Heart left ventricle (tissue), 16 donors: ENCODE results near the gene DHCR24. TPM values are rescaled to one million over a fixed set of nuclear protein-coding genes. Genes with fewer than 3 reads are reported as not detected.

Experiments used
- ATAC-seq, 4 donors: fragments of 200-7000 bp; cut with Tn5 transposase; one replicate each; pipeline ENCODE4 v1.9.1; 2020 to 2022; ENCODE audit warnings: moderate library complexity in 4 of 4, mild to moderate bottlenecking in 3 of 4, moderate number of reproducible peaks in 1 of 4
- DNase-seq, 5 donors: peaks; one replicate each; pipeline ENCODE4 v3.0.0-alpha.2; 2020
- H3K27ac ChIP-seq, 12 donors: fragments of 200-600 bp; sonication (generic) in 4 of 12; one replicate each; pipeline versions ENCODE4 v1.5.0 to v1.8.0; 2016 to 2022; ENCODE audit warnings: mild to moderate bottlenecking in 2 of 12
- H3K27me3 ChIP-seq, 9 donors: fragments of 200-600 bp; sonication (generic) in 2 of 9; one replicate each; pipeline versions ENCODE4 v1.5.1 to v1.8.0; 2016 to 2022; ENCODE audit warnings: mild to moderate bottlenecking in 3 of 9
- H3K36me3 ChIP-seq, 9 donors: fragments of 200-600 bp; sonication (generic) in 2 of 9; one replicate each; pipeline versions ENCODE4 v1.5.0 to v1.8.0; 2018 to 2022; ENCODE audit warnings: mild to moderate bottlenecking in 2 of 9
- H3K4me1 ChIP-seq, 12 donors: fragments of 200-600 bp; sonication (generic) in 4 of 12; one replicate each; pipeline versions ENCODE4 v1.5.0 to v1.8.0; 2016 to 2022; ENCODE audit warnings: mild to moderate bottlenecking in 3 of 12
- H3K4me3 ChIP-seq, 12 donors: fragments of 200-600 bp; sonication (generic) in 4 of 12; one replicate each; pipeline versions ENCODE4 v1.5.0 to v1.8.0; 2017 to 2022; ENCODE audit warnings: mild to moderate bottlenecking in 9 of 12, moderate library complexity in 4 of 12
- H3K9me3 ChIP-seq, 12 donors: fragments of 200-600 bp; sonication (generic) in 4 of 12; one replicate each; pipeline versions ENCODE4 v1.5.0 to v1.8.0; 2016 to 2022; ENCODE audit warnings: mild to moderate bottlenecking in 1 of 12
- CTCF ChIP-seq, 12 donors: fragments of 200-600 bp; sonication (generic) in 4 of 12; IDR thresholded peaks; one replicate each; pipeline versions ENCODE4 v1.5.0 to v1.8.0; 2018 to 2022; ENCODE audit warnings: antibody characterized with exemption in 12 of 12, mild to moderate bottlenecking in 5 of 12
- POLR2A ChIP-seq, 2 donors: fragments of 450-650 bp; IDR thresholded peaks; one replicate each; pipeline ENCODE4 v1.6.1; 2017; ENCODE audit warnings: antibody characterized with exemption in 2 of 2, mild to moderate bottlenecking in 2 of 2, moderate library complexity in 2 of 2
- WGBS, 4 donors: extraction: QIAGEN DNeasy Blood & Tissue Kit in 2 of 4; methylation state at CpG; one replicate each; pipeline versions ENCODE4 v1.1.5 to v1.1.7; 2013 to 2018; 5-methylcytosine and 5-hydroxymethylcytosine counted together
- intact Hi-C, 10 donors: fragments of 100-400 bp; cut with DNase I; formaldehyde crosslinking; loops; one replicate each; pipeline versions ENCODE4 v1.11.1 to v1.14.2; 2022
- polyA plus RNA-seq, 2 donors: library from polyadenylated mRNA; stranded (reverse); fragments of 200-250 nt; gene quantifications; one replicate each; pipeline ENCODE4 v1.2.3, GENCODE V29; 2013
- total RNA-seq, 9 donors: library from RNA; depleted of rRNA in 2 of 9; stranded (reverse); fragments of >200 nt in 2 of 9; fragmentation: NEBNext Ultra II Directional in 3 of 9; extraction: Animal tissue kit (Norgen Biotek cat#: 25700) in 3 of 9; gene quantifications; one replicate each; pipeline versions ENCODE4 v1.1.0 to v1.2.4, GENCODE V29; 2016 to 2023
- donor health status: ischemic (EF 13 %, LVEDD 7.1; RV severe dilation, severe dysfunction).
- donor health status: healthy with polysubstance abuse.
- donor health status: DM: no; HTN: yes; CAD: no.
- donor health status: DM: no; HTN: no; CAD: no.
- donor health status: ischemic (EF 25% LVEDD 6.9; RV normal size, moderate dysfunction).
- donor health status: ischemic (EF 25% LVEDD 5.7; RV mildly dilated, moderate dysfunction).
- donor health status: healthy.
- donor health status: DM: yes; HTN: yes; CAD: no.
- donor health status: ischemic (EF 35%, LVEDD 5.7; RV mildly dilated, moderate dysfunction).
- donor health status: nonischemic (EF 11% LVEDD 7.7; RV severe dilation, severe dysfunction).
- donor health status: DM: yes; HTN: yes; CAD: no.
- donor health status: PGD.
- donor health status: ischemic (EF 29% LVEDD 5.4; RV normal size, mild dysfunction).
- donor health status: nonischemic (EF 23%, LVEDD 6.1; RV moderate dilation, normal function).

DHCR24 gene
- total and polyA plus RNA-seq, 11 donors = 5.3 to 109 (median 25.4) TPM

GRCh38 chr1:54811739-54812655 is 75.0 kb downstream of the DHCR24 start:
- H3K27ac ChIP-seq = no peak overlapping the region
- H3K4me3 ChIP-seq = no peak overlapping the region
- intact Hi-C loops = loop anchor here in 7 of 10 donors (2.0 to 10.0 kb wide), 7 partner anchors 137 to 951 kb away; no protein-coding TSS in a partner anchor
- H3K27me3 ChIP-seq = no peaks in the 10 kb centered on the region
- ATAC-seq (no peak), DNase-seq (no peak)
- H3K4me1 ChIP-seq = no peaks in the 10 kb centered on the region
- TF ChIP-seq CTCF (IDR thresholded peaks at IDR 0.05) (no peak), POLR2A (IDR thresholded peaks at IDR 0.05) (no peak)
- H3K9me3 ChIP-seq = no peaks in the 10 kb centered on the region
- H3K36me3 ChIP-seq = no peaks in the 10 kb centered on the region
- whole genome bisulfite sequencing, 4 donors = 80 to 89% (median 84%) methylated on average over 14 to 18 of the region's 18 CpGs

- DNase-seq (no peak), ATAC-seq (no peak)
- no peaks in the 10 kb centered on the region for H3K9me3 ChIP-seq
- no peak overlapping the region for H3K4me3 ChIP-seq
- intact Hi-C loops = loop anchor here in 7 of 10 donors (2.0 to 10.0 kb wide), 7 partner anchors 136 to 950 kb away; no protein-coding TSS in a partner anchor
- H3K27ac ChIP-seq = no peak overlapping the region
- no peak for TF ChIP-seq POLR2A (IDR thresholded peaks at IDR 0.05)
- TF ChIP-seq CTCF (IDR thresholded peaks at IDR 0.05) = no peak
- no peaks in the 10 kb centered on the region for H3K36me3 ChIP-seq
- no peaks in the 10 kb centered on the region for H3K4me1 ChIP-seq
- peaks cover 0 to under 1% (median 0%) of the 10 kb centered on the region in 9 donors for H3K27me3 ChIP-seq
- WGBS, 4 donors = 79 to 87% (median 82%) methylated on average over 5 of the region's 5 CpGs
These were observed 75.9 kb downstream of the DHCR24 start for GRCh38 chr1:54811066-54811465.

- Histone ChIP-seq H3K9me3 (no peaks in the 10 kb centered on the region), H3K4me3 (no peak overlapping the region), H3K36me3 (no peaks in the 10 kb centered on the region), H3K4me1 (no peaks in the 10 kb centered on the region), H3K27ac (no peak overlapping the region), H3K27me3 (peaks cover 0 to 6% (median 0%) of the 10 kb centered on the region in 9 donors)
- DNase-seq (peak in 4 of 5 donors; percentile 32 to 64 (median 56)), ATAC-seq (peak; percentile 82 to 89 (median 86))
- TF ChIP-seq POLR2A (IDR thresholded peaks at IDR 0.05) (no peak), CTCF (IDR thresholded peaks at IDR 0.05) (peak; percentile 60 to 79 (median 75))
- intact Hi-C loops = loop anchor here in 7 of 10 donors (2.0 to 10.0 kb wide), 7 partner anchors 136 to 950 kb away; no protein-coding TSS in a partner anchor
- 32 to 37% (median 33%) methylated on average over 13 of the region's 13 CpGs for WGBS, 4 donors
These were observed 76.6 kb downstream of the DHCR24 start for GRCh38 chr1:54810153-54810942.
